ENCODE data around the gene CEACAM8. TPM values are rescaled to one million over a fixed set of nuclear protein-coding genes. Genes with fewer than 3 reads are reported as not detected.

Gene CEACAM8
- total and polyA plus RNA-seq, 3 donors from 2014 or later, result 0.16 TPM; not detected in 2

GRCh38 chr19:42606660-42607351 is 12.1 kb upstream of the CEACAM8 start:
- 30 to 48% methylated on average over 9 to 14 of the region's 14 CpGs for WGBS, 2 donors
- no peaks in the 10 kb centered on the region for H3K9me3 ChIP-seq
- no peaks in the 10 kb centered on the region for H3K27me3 ChIP-seq
- no peaks in the 10 kb centered on the region for H3K36me3 ChIP-seq (ENCODE audit: low read depth, missing control alignments)
- no peak overlapping the region for H3K4me3 ChIP-seq
- TF ChIP-seq, protein P1, sequence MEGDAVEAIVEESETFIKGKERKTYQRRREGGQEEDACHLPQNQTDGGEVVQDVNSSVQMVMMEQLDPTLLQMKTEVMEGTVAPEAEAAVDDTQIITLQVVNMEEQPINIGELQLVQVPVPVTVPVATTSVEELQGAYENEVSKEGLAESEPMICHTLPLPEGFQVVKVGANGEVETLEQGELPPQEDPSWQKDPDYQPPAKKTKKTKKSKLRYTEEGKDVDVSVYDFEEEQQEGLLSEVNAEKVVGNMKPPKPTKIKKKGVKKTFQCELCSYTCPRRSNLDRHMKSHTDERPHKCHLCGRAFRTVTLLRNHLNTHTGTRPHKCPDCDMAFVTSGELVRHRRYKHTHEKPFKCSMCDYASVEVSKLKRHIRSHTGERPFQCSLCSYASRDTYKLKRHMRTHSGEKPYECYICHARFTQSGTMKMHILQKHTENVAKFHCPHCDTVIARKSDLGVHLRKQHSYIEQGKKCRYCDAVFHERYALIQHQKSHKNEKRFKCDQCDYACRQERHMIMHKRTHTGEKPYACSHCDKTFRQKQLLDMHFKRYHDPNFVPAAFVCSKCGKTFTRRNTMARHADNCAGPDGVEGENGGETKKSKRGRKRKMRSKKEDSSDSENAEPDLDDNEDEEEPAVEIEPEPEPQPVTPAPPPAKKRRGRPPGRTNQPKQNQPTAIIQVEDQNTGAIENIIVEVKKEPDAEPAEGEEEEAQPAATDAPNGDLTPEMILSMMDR (IDR thresholded peaks at IDR 0.05), result peak in 2 of 3 experiments; percentile 17 to 52
- TF ChIP-seq POLR2A (IDR thresholded peaks at IDR 0.05), result no peak
- DNase-seq, result peak; percentile 80
- no peak overlapping the region for H3K27ac ChIP-seq
- intact Hi-C loops (cut with DNase I; ENCODE audit: low total_unique reads), result no loop called here
- H3K4me1 ChIP-seq, result no peaks in the 10 kb centered on the region

DNA sequence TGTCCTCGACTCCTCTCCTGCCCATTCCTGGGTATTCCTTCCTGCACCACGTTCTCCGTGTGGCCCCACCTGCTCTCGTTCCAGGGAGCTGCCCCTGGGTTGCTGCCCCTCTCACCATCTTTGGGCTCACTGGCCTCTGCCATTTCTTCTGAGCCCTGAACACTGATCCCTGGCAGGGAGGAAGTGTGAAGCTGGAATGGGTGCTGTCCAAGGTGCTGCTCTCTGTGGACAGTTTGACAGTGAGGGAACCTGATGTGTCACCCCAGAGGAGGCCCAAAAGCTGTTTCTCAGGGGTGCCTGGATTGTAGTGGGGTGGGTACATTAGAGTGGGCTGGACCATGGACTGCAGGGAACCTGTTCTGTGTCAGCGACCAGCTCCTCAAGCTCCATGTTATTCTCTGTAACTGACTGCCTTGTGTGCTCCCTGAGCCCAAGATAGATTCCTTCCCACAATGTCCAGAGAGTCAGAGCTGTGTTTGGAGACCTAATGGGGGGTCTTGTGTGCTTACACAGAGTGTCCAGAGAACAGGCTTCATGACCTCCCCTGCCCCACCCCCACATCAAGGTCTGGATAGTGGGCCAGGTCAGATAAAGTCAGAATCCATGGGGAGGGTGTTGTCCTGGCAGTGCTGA is 7.2 kb upstream of the CEACAM8 start:
- H3K27ac ChIP-seq, result no peak overlapping the region
- TF ChIP-seq, protein P1 (IDR thresholded peaks at IDR 0.05), result no peak
- no peak for TF ChIP-seq POLR2A (IDR thresholded peaks at IDR 0.05)
- DNase-seq, result no peak
- H3K27me3 ChIP-seq, result no peaks in the 10 kb centered on the region
- WGBS, 2 donors, result 43 to 50% methylated on average over 4 to 5 of the region's 5 CpGs
- no peak overlapping the region for H3K4me3 ChIP-seq
- intact Hi-C loops (cut with DNase I; ENCODE audit: low total_unique reads), result no loop called here
- H3K9me3 ChIP-seq, result no peaks in the 10 kb centered on the region
- H3K4me1 ChIP-seq, result no peaks in the 10 kb centered on the region
- no peaks in the 10 kb centered on the region for H3K36me3 ChIP-seq (ENCODE audit: low read depth, missing control alignments)

- no peak overlapping the region for H3K27ac ChIP-seq
- no peaks in the 10 kb centered on the region for H3K9me3 ChIP-seq
- H3K4me3 ChIP-seq, result no peak overlapping the region
- 5 to 21% methylated on average over 10 to 16 of the region's 16 CpGs for WGBS, 2 donors
- H3K4me1 ChIP-seq, result no peaks in the 10 kb centered on the region
- DNase-seq, result peak; percentile 55
- intact Hi-C loops (cut with DNase I; ENCODE audit: low total_unique reads), result no loop called here
- H3K27me3 ChIP-seq, result no peaks in the 10 kb centered on the region
- TF ChIP-seq, protein P1 (IDR thresholded peaks at IDR 0.05), result peak; percentile 53 to 91 (median 68)
- no peak for TF ChIP-seq POLR2A (IDR thresholded peaks at IDR 0.05)
- no peaks in the 10 kb centered on the region for H3K36me3 ChIP-seq (ENCODE audit: low read depth, missing control alignments)
Measured at GRCh38 chr19:42596391-42597072, 1.8 kb upstream of the CEACAM8 start.

DNA sequence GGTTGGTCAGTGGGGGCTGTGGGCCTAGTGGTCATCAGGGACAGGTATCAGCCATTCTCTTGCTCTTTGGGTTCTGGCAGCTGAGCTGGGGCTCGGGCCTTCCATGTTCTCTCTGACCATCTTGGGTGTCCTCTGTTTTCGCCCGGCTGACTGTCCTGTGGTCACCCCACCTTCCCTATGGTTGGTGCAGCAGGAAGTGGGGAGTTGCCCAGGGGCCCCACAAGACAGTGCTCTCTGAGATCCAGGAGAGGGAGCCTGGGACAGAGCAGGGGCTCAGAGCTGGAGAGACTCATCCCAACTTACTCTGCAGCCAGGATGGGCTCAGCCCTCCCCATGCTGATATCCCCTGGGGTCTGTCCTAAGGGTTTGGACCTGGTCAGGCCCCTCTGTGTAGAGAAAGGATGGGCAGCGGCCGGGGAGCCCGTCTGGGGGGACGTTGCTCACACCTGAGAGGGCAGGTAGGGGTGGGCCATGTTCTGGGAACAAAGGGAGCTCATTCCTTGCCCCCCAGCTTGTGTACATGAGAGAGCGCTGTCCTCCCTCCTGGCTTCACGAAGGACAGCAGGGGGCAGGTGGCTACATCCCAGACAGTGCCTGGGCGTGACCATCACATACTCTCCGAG is 937 bp upstream of the CEACAM8 start:
- DNase-seq, result no peak
- Histone ChIP-seq H3K4me3 (no peak overlapping the region), H3K27me3 (no peaks in the 10 kb centered on the region), H3K27ac (no peak overlapping the region), H3K9me3 (no peaks in the 10 kb centered on the region), H3K36me3 (ENCODE audit: low read depth, missing control alignments) (no peaks in the 10 kb centered on the region), H3K4me1 (no peaks in the 10 kb centered on the region)
- intact Hi-C loops (cut with DNase I; ENCODE audit: low total_unique reads), result no loop called here
- TF ChIP-seq, protein P1 (IDR thresholded peaks at IDR 0.05), result no peak
- TF ChIP-seq POLR2A (IDR thresholded peaks at IDR 0.05), result no peak
- 76 to 92% methylated on average over 9 to 11 of the region's 11 CpGs for WGBS, 2 donors

All from testis (tissue), 3 donors.